NCI-H82 treated with DMSO at 0.1 percent for 48 hours (cell line): ENCODE measurements around the gene IL19.

Experiments
- DNase-seq: peaks from one replicate; lab custom pipeline; 2025; ENCODE audit not compliant: unreplicated experiment; lab: John Stamatoyannopoulos, UW

IL19 gene

DNA sequence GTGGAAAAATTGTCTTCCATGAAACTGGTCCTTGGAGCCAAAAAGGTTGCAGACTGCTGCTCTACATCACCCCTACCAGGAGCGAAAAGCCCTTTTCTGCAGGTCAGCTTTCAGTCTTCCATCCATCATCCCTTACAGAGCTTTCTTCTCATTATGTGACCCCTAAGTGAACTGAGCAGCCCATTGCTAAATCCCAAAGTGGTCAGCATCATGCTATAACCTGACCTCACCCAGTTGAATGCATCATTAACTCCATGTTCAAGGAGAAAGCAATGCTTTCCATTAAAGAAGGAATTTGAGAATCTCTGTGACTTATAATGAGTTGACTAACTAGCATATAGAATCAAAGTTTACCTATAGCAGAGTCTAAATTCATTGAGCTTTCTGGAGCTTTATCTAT is 116.3 kb downstream of the IL19 start:
- no peak for DNase-seq

GRCh38 chr1:206887701-206888100 is 117.1 kb downstream of the IL19 start:
- DNase-seq = no peak

GRCh38 chr1:206890125-206891060 is 119.8 kb downstream of the IL19 start:
- no peak for DNase-seq

- no peak for DNase-seq
Observed at GRCh38 chr1:206891412-206891811, 120.8 kb downstream of the IL19 start.
